ENCODE data around the gene SNCA. TPM values are rescaled to one million over a fixed set of nuclear protein-coding genes. Genes with fewer than 3 reads are reported as not detected.

SNCA gene
- total and polyA plus RNA-seq, 2 of the 8 experiments (the other 6 are each of a cell fraction or from before 2014, with no cell fraction given) = 8.5 to 16.8 TPM

GRCh38 chr4:89746377-89746776 is 90.6 kb downstream of the SNCA start:
- H4K8ac ChIP-seq (ENCODE audit: extremely low read depth, insufficient read depth, low read length) = no peak overlapping the region
- H3K23ac ChIP-seq (ENCODE audit: insufficient read length) = no peak overlapping the region
- H3K9me3 ChIP-seq (ENCODE audit: insufficient read depth in 2 of 2, low read depth in 1 of 2, low read length in 1 of 2) = no peaks in the 10 kb centered on the region
- H3K4me2 ChIP-seq (ENCODE audit: insufficient read depth in 1 of 2, low read depth in 2 of 2, low read length in 2 of 2) = no peak overlapping the region
- H3K4me1 ChIP-seq (replicated peaks in 1 of 4; ENCODE audit: control insufficient read depth in 3 of 4, insufficient read depth in 4 of 4, low read length in 3 of 4) = no peaks in the 10 kb centered on the region
- H3K79me2 ChIP-seq (ENCODE audit: control insufficient read depth in 1 of 2, insufficient read depth in 2 of 2, low read length in 2 of 2) = no peaks in the 10 kb centered on the region
- H3K14ac ChIP-seq (ENCODE audit: insufficient read length) = no peak overlapping the region
- H2AFZ ChIP-seq (ENCODE audit: low read length) = no peak overlapping the region
- no peak overlapping the region for H2AK5ac ChIP-seq (ENCODE audit: low read depth, low read length)
- CTCF ChIA-PET (ENCODE audit: partially characterized antibody) = interaction anchor here (0.9 kb wide), 1 partner anchor 21 kb away, joined by 3 read pairs; no protein-coding TSS in a partner anchor
- H3K18ac ChIP-seq (ENCODE audit: extremely low read depth, low read length) = no peak overlapping the region
- peaks cover 0 to 2% of the 10 kb centered on the region in 2 experiments for H4K20me1 ChIP-seq (replicated peaks in 1 of 2; ENCODE audit: control insufficient read depth in 1 of 2, insufficient read depth in 2 of 2, low read length in 2 of 2)
- no peak overlapping the region for H2BK120ac ChIP-seq (replicated peaks; ENCODE audit: low read depth, low read length)
- H3K27ac ChIP-seq (ENCODE audit: low read depth, low read length) = no peak overlapping the region
- H2BK20ac ChIP-seq (ENCODE audit: low read length) = no peak overlapping the region
- POLR2A ChIA-PET (ENCODE audit: partially characterized antibody) = no interaction called here
- no peaks in the 10 kb centered on the region for H3K27me3 ChIP-seq (replicated peaks in 1 of 4; ENCODE audit: control insufficient read depth in 3 of 4, extremely low read depth in 1 of 4, insufficient read depth in 3 of 4, low read length in 3 of 4)
- no peak overlapping the region for H4K91ac ChIP-seq (replicated peaks; ENCODE audit: insufficient read length, low read length)
- no peak overlapping the region for H3K4ac ChIP-seq (replicated peaks; ENCODE audit: insufficient read length, low read depth, low read length)
- no peak overlapping the region for H2BK15ac ChIP-seq (ENCODE audit: low read length)
- no peak for FAIRE-seq
- H2BK12ac ChIP-seq (ENCODE audit: low read depth, low read length) = no peak overlapping the region
- WGBS, 2 experiments (ENCODE audit: extremely low coverage in 1 of 2, insufficient coverage in 1 of 2, insufficient read length in 1 of 2, insufficient replicate concordance in 2 of 2, low coverage in 1 of 2, low lambda C conversion rate in 2 of 2, missing lambda C conversion rate in 1 of 2) = 87% methylated on average over 1 of the region's 1 CpG; no CpG with 5 or more reads in 1 of the 2 experiments
- H3K9ac ChIP-seq (replicated peaks in 1 of 4; ENCODE audit: extremely low read depth in 1 of 4, low read depth in 3 of 4, low read length in 3 of 4) = no peak overlapping the region
- H3K56ac ChIP-seq (replicated peaks; ENCODE audit: insufficient read length, low read depth, low read length) = no peak overlapping the region
- no peak for DNase-seq (ENCODE audit: low read depth in 1 of 2, low spot score in 2 of 2)
- no peak overlapping the region for H4K5ac ChIP-seq (ENCODE audit: insufficient read length, low read depth, low read length)
- no peaks in the 10 kb centered on the region for H3K36me3 ChIP-seq (ENCODE audit: control insufficient read depth in 2 of 4, insufficient read depth in 4 of 4, low read length in 3 of 4)
- H3K4me3 ChIP-seq (ENCODE audit: extremely low read depth in 1 of 4, insufficient read depth in 2 of 4, low read depth in 3 of 4, low read length in 4 of 4) = no peak overlapping the region
- TF ChIP-seq EGR1 (IDR thresholded peaks at IDR 0.05; ENCODE audit: borderline replicate concordance, low read depth, low read length) = no peak
- no peak for TF ChIP-seq HDAC6 (IDR thresholded peaks at IDR 0.05; ENCODE audit: low read depth, low read length)
- TF ChIP-seq JUND (IDR thresholded peaks at IDR 0.05; ENCODE audit: low read length) = no peak
- no peak for TF ChIP-seq CBX8 (IDR thresholded peaks at IDR 0.05; ENCODE audit: borderline replicate concordance, low read depth, low read length)
- no peak for TF ChIP-seq YY1 (IDR thresholded peaks at IDR 0.05; ENCODE audit: low read depth, low read length)
- no peak for TF ChIP-seq TCF12 (IDR thresholded peaks at IDR 0.05; ENCODE audit: low read depth, low read length)
- TF ChIP-seq SIRT6 (IDR thresholded peaks at IDR 0.05; ENCODE audit: low read length) = no peak
- no peak for TF ChIP-seq NRF1 (IDR thresholded peaks at IDR 0.05; ENCODE audit: low read depth, low read length)
- no peak for TF ChIP-seq E2F6 (IDR thresholded peaks at IDR 0.05)
- TF ChIP-seq SIN3A (conservative IDR thresholded peaks at IDR 0.05 in 1 of 2, IDR thresholded peaks at IDR 0.05 in 1 of 2; ENCODE audit: low read depth in 1 of 2, low read length in 2 of 2) = no peak
- TF ChIP-seq MAX (IDR thresholded peaks at IDR 0.05) = no peak
- no peak for TF ChIP-seq KDM1A (IDR thresholded peaks at IDR 0.05; ENCODE audit: borderline replicate concordance, low read length)
- no peak for TF ChIP-seq ZNF274 (IDR thresholded peaks at IDR 0.05; ENCODE audit: borderline replicate concordance, extremely low read depth, low read length)
- TF ChIP-seq HDAC2 (IDR thresholded peaks at IDR 0.05; ENCODE audit: borderline replicate concordance in 1 of 2, low read depth in 2 of 2, low read length in 2 of 2) = no peak
- H2BK5ac ChIP-seq (ENCODE audit: low read depth, low read length) = no peak overlapping the region
- no peaks in the 10 kb centered on the region for H3K79me1 ChIP-seq (ENCODE audit: low read depth, low read length)
- no peaks in the 10 kb centered on the region for H3K23me2 ChIP-seq (ENCODE audit: low read depth, low read length)
